A549 (cell line): ENCODE measurements around the gene SMURF1. TPM values are rescaled to one million over a fixed set of nuclear protein-coding genes. Genes with fewer than 3 reads are reported as not detected.

Source experiments
- ATAC-seq, 2 experiments: fragments of 200-7000 bp in 1 of 2; fragments of >200 bp in 1 of 2; cut with Nextera tagmentation in 1 of 2; cut with Tn5 transposase in 1 of 2; 3 replicates each; pipeline versions ENCODE4 v1.8.0 to v1.9.1; 2018 to 2020; ENCODE audit warnings: mild to moderate bottlenecking in 1 of 2, moderate library complexity in 1 of 2
- CTCF ChIA-PET: fragments of 300-600 bp; sonication (Branson Sonifier 250); formaldehyde crosslinking; extraction: SDS; loops from one replicate; lab custom pipeline; 2021; ENCODE audit warnings: antibody characterized with exemption, inconsistent platforms; lab: Yijun Ruan, JAX
- POLR2A ChIA-PET: fragments of 350-600 bp; formaldehyde crosslinking; extraction: SDS; loops from one replicate; lab custom pipeline; 2021; ENCODE audit warnings: antibody characterized with exemption, inconsistent platforms; lab: Yijun Ruan, JAX
- DNase-seq, 2 experiments: peaks; one replicate each; pipeline versions ENCODE4 v3.0.0 to v3.0.0-alpha.2; 2011 to 2016; ENCODE audit warnings: low read depth in 1 of 2, low spot score in 1 of 2
- FAIRE-seq: peaks from 2 replicates; lab custom pipeline; 2011; peaks lifted over from hg19 to GRCh38; lab: Jason Lieb, UNC
- H3K27ac ChIP-seq, 2 experiments: fragments of >200 bp; sonication (Bioruptor Twin); formaldehyde crosslinking; 3 replicates each; pipeline ENCODE4 v1.5.1; 2016 to 2017
- H3K4me1 ChIP-seq: fragments of >200 bp; sonication (Bioruptor Twin); formaldehyde crosslinking; 3 replicates; pipeline ENCODE4 v1.6.1; 2016
- H3K4me2 ChIP-seq: fragments of >200 bp; sonication (Bioruptor Twin); formaldehyde crosslinking; 3 replicates; pipeline ENCODE4 v1.6.1; 2016
- H3K4me3 ChIP-seq: fragments of >200 bp; sonication (Bioruptor Twin); formaldehyde crosslinking; 3 replicates; pipeline ENCODE4 v1.5.1; 2016
- H3K9me3 ChIP-seq: fragments of >200 bp; sonication (Bioruptor Twin); formaldehyde crosslinking; 3 replicates; pipeline ENCODE4 v1.6.1; 2016
- CEBPB ChIP-seq, 2 experiments: fragments of >200 bp in 1 of 2; sonication (Bioruptor Twin) in 1 of 2; formaldehyde crosslinking in 1 of 2; IDR thresholded peaks; 2 replicates each; pipeline ENCODE4 v1.6.1; 2012 to 2016
- CHD2 ChIP-seq: fragments of 150-350 bp; IDR thresholded peaks from 2 replicates; pipeline ENCODE4 v1.6.1; 2014; ENCODE audit warnings: low read length; ENCODE audit not compliant: partially characterized antibody
- EHMT2 ChIP-seq: fragments of 200-600 bp; sonication (generic); IDR thresholded peaks from 2 replicates; pipeline ENCODE4 v1.6.1; 2016; ENCODE audit warnings: antibody characterized with exemption, low read depth, mild to moderate bottlenecking, moderate library complexity
- EP300 ChIP-seq, 2 experiments: fragments of >200 bp; sonication (Bioruptor Twin); formaldehyde crosslinking; IDR thresholded peaks; 2 replicates in 1 of 2; 3 replicates in 1 of 2; pipeline ENCODE4 v1.6.1; 2016 to 2017
- FOSL2 ChIP-seq, 2 experiments: fragments of 450-650 bp in 1 of 2; fragments of >200 bp in 1 of 2; sonication (Bioruptor Twin) in 1 of 2; formaldehyde crosslinking; IDR thresholded peaks; 2 replicates each; pipeline versions ENCODE4 v1.5.0 to v1.6.1; 2016 to 2020; ENCODE audit warnings: mild to moderate bottlenecking in 1 of 2, moderate library complexity in 1 of 2
- FOXS1 ChIP-seq: fragments of 250-450 bp; sonication (Bioruptor Pico); IDR thresholded peaks from 2 replicates; pipeline ENCODE4 v1.5.0; 2020; ENCODE audit warnings: mild to moderate bottlenecking, moderate library complexity
- HEYL ChIP-seq: fragments of 250-450 bp; sonication (Bioruptor Pico); IDR thresholded peaks from 2 replicates; pipeline ENCODE4 v1.8.0; 2021; ENCODE audit warnings: mild to moderate bottlenecking, moderate library complexity
- JUNB ChIP-seq: fragments of >200 bp; sonication (Bioruptor Twin); formaldehyde crosslinking; IDR thresholded peaks from 2 replicates; pipeline ENCODE4 v1.6.1; 2016
- KDM5A ChIP-seq: fragments of 200-600 bp; sonication (generic); IDR thresholded peaks from 2 replicates; pipeline ENCODE4 v1.6.1; 2016; ENCODE audit warnings: antibody characterized with exemption, mild to moderate bottlenecking
- MAZ ChIP-seq: fragments of 150-350 bp; IDR thresholded peaks from 2 replicates; pipeline ENCODE4 v1.6.1; 2014; ENCODE audit warnings: antibody characterized with exemption, low read depth, low read length, borderline replicate concordance
- PBX3 ChIP-seq: IDR thresholded peaks from 2 replicates; pipeline ENCODE4 v1.6.1; 2012
- PHF8 ChIP-seq: fragments of 200-600 bp; sonication (generic); IDR thresholded peaks from 2 replicates; pipeline ENCODE4 v1.6.1; 2016; ENCODE audit warnings: low read depth, mild to moderate bottlenecking, antibody characterized with exemption, moderate library complexity, borderline replicate concordance
- RARB ChIP-seq: fragments of 250-450 bp; sonication (Bioruptor Pico); IDR thresholded peaks from 2 replicates; pipeline ENCODE4 v1.8.0; 2021; ENCODE audit warnings: mild to moderate bottlenecking, moderate library complexity
- SREBF2 ChIP-seq: fragments of 450-650 bp; IDR thresholded peaks from 2 replicates; pipeline ENCODE4 v1.6.1; 2014; ENCODE audit warnings: mild to moderate bottlenecking, moderate library complexity
- ZNF302 ChIP-seq: fragments of 250-450 bp; sonication (Bioruptor Pico); IDR thresholded peaks from 2 replicates; pipeline ENCODE4 v1.9.0; 2021; ENCODE audit warnings: inconsistent platforms, mild to moderate bottlenecking, moderate library complexity
- whole genome bisulfite sequencing: methylation state at CpG from one replicate; pipeline ENCODE4 v1.1.6; 2017; ENCODE audit errors: missing lambda C conversion rate; 5-methylcytosine and 5-hydroxymethylcytosine counted together
- polyA plus RNA-seq, 4 experiments: library from polyadenylated mRNA; depleted of rRNA in 3 of 4; stranded (reverse); fragments of >200 nt; fragmentation: RNase III in 1 of 4; extraction: RNeasy Plus Mini Kit Qiagen cat#74134 plus additional on column Dnase treatment in 1 of 4; gene quantifications; 2 replicates in 3 of 4; 3 replicates in 1 of 4; pipeline ENCODE4 v1.2.3, GENCODE V29; 2011 to 2017
- TF ChIP-seq, protein P1 (sequence below): IDR thresholded peaks from 2 replicates; pipeline ENCODE4 v1.6.1; 2012
- TF ChIP-seq, protein P2 (sequence below): fragments of 250-450 bp; sonication (Bioruptor Pico); IDR thresholded peaks from 2 replicates; pipeline ENCODE4 v1.5.0; 2021; ENCODE audit warnings: mild to moderate bottlenecking, moderate library complexity, borderline replicate concordance

Gene SMURF1
- polyA plus RNA-seq, 2 of the 4 experiments (the other 2 are of a cell fraction) = 13.8 to 22.1 TPM

- Histone ChIP-seq H3K4me3 (no peak overlapping the region), H3K4me1 (no peaks in the 10 kb centered on the region), H3K27ac (no peak overlapping the region), H3K9me3 (no peaks in the 10 kb centered on the region), H3K4me2 (no peak overlapping the region)
- ATAC-seq (no peak), FAIRE-seq (no peak), DNase-seq (no peak)
- ChIA-PET CTCF (no interaction called here), POLR2A (no interaction called here)
- 95% methylated on average over 23 of the region's 23 CpGs for WGBS
- no peak for TF ChIP-seq PHF8
These were observed 135.7 kb downstream of the SMURF1 start for GRCh38 chr7:99008181-99008631.

- H3K4me3 ChIP-seq = no peak overlapping the region
- no peak for DNase-seq
- TF ChIP-seq KDM5A = no peak
- no peak for TF ChIP-seq ZNF302 (CRISPR knock-in tag)
- TF ChIP-seq EP300 (IDR thresholded peaks at IDR 0.05) = no peak
- TF ChIP-seq JUNB = no peak
- TF ChIP-seq CHD2 = no peak
- TF ChIP-seq PBX3 = no peak
- TF ChIP-seq SREBF2 = no peak
- no peak for TF ChIP-seq EHMT2
- TF ChIP-seq, protein P1, sequence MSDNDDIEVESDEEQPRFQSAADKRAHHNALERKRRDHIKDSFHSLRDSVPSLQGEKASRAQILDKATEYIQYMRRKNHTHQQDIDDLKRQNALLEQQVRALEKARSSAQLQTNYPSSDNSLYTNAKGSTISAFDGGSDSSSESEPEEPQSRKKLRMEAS = no peak
- TF ChIP-seq MAZ = no peak
- ChIA-PET POLR2A (no interaction called here), CTCF (interaction anchor here (1.3 to 1.9 kb wide), 2 partner anchors 34 to 49 kb away, joined by 3 to 7 read pairs; no protein-coding TSS in a partner anchor)
- no peak for FAIRE-seq
- H3K9me3 ChIP-seq = no peaks in the 10 kb centered on the region
- no peak overlapping the region for H3K27ac ChIP-seq
- H3K4me2 ChIP-seq = no peak overlapping the region
- no peaks in the 10 kb centered on the region for H3K4me1 ChIP-seq
- no peak for ATAC-seq
- 92% methylated on average over 11 of the region's 11 CpGs for WGBS
These were observed 137.0 kb downstream of the SMURF1 start for GRCh38 chr7:99006739-99007424.

GRCh38 chr7:99005776-99006175 is 138.1 kb downstream of the SMURF1 start:
- POLR2A ChIA-PET = interaction anchor here (0.6 kb wide), 1 partner anchor 285 kb away, joined by 4 read pairs; no protein-coding TSS in a partner anchor
- no peak for FAIRE-seq
- CTCF ChIA-PET = interaction anchor here (0.6 to 1.9 kb wide), 2 partner anchors 35 to 43 kb away, joined by 4 to 7 read pairs; no protein-coding TSS in a partner anchor

DNA sequence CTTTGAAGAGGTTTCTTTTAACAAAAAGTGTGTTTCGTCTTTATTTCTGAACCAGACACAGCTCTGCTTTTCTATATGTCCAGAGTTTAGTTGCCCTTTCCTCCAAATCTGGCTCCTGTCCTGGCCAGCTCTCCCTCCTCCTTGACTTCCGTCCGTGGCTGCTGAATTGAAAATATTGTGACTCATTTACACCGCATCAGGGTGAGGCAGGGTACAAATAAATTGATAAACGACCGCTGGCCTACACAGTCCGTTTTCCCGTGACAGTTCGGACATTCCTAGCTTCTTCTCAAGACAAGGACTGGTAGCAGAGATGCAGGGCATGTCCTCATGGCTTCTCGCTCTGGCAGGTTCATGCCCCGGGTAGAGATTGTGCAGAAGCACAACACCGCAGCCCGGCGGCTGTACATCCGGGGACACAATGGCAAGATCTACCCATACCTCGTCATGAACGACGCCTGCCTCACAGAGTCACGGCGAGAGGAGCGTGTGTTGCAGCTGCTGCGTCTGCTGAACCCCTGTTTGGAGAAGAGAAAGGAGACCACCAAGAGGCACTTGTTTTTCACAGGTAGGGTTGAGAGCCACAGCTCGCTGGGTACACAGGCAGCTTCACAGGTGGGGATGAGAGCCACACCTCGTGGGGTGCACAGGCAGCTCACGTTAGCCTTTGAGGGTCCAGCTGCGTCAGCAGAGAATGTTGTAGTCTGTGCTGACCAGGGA is 139.0 kb downstream of the SMURF1 start:
- no peaks in the 10 kb centered on the region for H3K9me3 ChIP-seq
- FAIRE-seq (no peak), ATAC-seq (no peak), DNase-seq (no peak)
- WGBS = 91% methylated on average over 26 of the region's 26 CpGs
- ChIA-PET POLR2A (interaction anchor here (0.6 kb wide), 1 partner anchor 286 kb away, joined by 4 read pairs; no protein-coding TSS in a partner anchor), CTCF (interaction anchor here (0.9 to 1.5 kb wide), 4 partner anchors 13 to 361 kb away, joined by 3 to 4 read pairs (median 4); no protein-coding TSS in a partner anchor)
- TF ChIP-seq, protein P1 = no peak
- TF ChIP-seq HEYL (CRISPR knock-in tag) (no peak), FOSL2 (IDR thresholded peaks at IDR 0.05) (no peak), FOSL2 (CRISPR knock-in tag; IDR thresholded peaks at IDR 0.05) (no peak), CEBPB (IDR thresholded peaks at IDR 0.05) (no peak), FOXS1 (CRISPR knock-in tag) (no peak)
- TF ChIP-seq, protein P2, sequence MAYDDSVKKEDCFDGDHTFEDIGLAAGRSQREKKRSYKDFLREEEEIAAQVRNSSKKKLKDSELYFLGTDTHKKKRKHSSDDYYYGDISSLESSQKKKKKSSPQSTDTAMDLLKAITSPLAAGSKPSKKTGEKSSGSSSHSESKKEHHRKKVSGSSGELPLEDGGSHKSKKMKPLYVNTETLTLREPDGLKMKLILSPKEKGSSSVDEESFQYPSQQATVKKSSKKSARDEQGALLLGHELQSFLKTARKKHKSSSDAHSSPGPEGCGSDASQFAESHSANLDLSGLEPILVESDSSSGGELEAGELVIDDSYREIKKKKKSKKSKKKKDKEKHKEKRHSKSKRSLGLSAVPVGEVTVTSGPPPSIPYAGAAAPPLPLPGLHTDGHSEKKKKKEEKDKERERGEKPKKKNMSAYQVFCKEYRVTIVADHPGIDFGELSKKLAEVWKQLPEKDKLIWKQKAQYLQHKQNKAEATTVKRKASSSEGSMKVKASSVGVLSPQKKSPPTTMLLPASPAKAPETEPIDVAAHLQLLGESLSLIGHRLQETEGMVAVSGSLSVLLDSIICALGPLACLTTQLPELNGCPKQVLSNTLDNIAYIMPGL = no peak
- H3K4me2 ChIP-seq = no peak overlapping the region
- no peaks in the 10 kb centered on the region for H3K4me1 ChIP-seq
- no peak overlapping the region for H3K27ac ChIP-seq
- no peak overlapping the region for H3K4me3 ChIP-seq

More at GRCh38 chr7:99005776-99006175, 138.1 kb downstream of the SMURF1 start:
- Histone ChIP-seq H3K27ac (no peak overlapping the region), H3K9me3 (no peaks in the 10 kb centered on the region), H3K4me3 (no peak overlapping the region), H3K4me2 (no peak overlapping the region), H3K4me1 (no peaks in the 10 kb centered on the region)
- 94% methylated on average over 15 of the region's 15 CpGs for WGBS
- no peak for TF ChIP-seq RARB
- TF ChIP-seq EHMT2 = no peak
- DNase-seq = no peak
- no peak for ATAC-seq
